ENCODE data around the gene SPSB4.

DNA sequence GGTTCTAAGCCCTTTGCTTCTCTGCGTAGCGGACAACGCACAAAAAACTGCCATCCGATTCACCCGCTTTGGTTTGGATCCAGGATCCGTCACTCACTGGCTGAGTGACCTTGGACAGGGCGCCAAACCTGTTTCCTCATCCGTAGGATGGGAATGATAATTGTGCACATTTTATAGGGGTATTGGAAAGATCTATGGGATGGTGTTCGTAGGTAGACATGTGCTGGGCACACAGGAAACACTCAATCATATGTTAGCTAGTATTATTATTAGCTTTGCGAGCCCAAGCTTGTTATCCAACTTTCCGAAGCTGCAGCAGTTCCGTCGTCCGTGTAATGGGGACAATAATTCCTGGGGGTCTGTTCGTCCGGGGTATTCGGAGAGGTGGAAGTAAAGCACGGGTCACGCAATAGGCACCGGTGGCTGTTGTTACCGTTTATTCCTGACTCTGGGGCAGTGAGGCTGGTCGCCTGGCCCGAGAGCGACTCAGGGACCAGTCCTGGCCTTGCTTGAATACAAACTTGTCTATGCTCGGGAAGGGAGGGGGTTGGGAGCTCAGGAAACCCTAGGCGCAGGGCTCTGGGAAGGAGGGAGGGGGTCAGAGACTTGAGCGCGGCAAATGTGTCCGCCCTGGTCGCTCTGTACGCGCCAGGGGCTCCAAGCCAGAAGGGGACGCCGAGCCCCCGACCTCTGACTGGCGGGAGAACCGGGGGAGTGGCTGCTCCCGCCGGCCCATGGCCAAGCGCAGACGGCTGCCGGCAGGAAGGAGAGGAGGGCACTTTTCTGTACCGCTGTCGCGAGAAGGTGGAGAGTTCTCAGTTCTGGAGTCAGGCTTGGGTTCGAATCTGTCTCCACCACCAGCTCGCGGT is 1.3 kb downstream of the SPSB4 start:
- TF ChIP-seq, protein P1, sequence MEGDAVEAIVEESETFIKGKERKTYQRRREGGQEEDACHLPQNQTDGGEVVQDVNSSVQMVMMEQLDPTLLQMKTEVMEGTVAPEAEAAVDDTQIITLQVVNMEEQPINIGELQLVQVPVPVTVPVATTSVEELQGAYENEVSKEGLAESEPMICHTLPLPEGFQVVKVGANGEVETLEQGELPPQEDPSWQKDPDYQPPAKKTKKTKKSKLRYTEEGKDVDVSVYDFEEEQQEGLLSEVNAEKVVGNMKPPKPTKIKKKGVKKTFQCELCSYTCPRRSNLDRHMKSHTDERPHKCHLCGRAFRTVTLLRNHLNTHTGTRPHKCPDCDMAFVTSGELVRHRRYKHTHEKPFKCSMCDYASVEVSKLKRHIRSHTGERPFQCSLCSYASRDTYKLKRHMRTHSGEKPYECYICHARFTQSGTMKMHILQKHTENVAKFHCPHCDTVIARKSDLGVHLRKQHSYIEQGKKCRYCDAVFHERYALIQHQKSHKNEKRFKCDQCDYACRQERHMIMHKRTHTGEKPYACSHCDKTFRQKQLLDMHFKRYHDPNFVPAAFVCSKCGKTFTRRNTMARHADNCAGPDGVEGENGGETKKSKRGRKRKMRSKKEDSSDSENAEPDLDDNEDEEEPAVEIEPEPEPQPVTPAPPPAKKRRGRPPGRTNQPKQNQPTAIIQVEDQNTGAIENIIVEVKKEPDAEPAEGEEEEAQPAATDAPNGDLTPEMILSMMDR (IDR thresholded peaks at IDR 0.05), result no peak
- no peak for TF ChIP-seq POLR2A (IDR thresholded peaks at IDR 0.05)
